Parathyroid adenoma (tissue), 2 donors: ENCODE data around the gene MKNK2.

Experiments used
- H2AFZ ChIP-seq: fragments of 300-600 bp; sonication (generic); one replicate; pipeline ENCODE4 v1.7.0; 2017; ENCODE audit warnings: antibody characterized with exemption, mild to moderate bottlenecking
- H3K27ac ChIP-seq: fragments of 300-600 bp; sonication (generic); one replicate; pipeline ENCODE4 v1.7.0; 2017
- H3K27me3 ChIP-seq: fragments of 300-600 bp; sonication (generic); one replicate; pipeline ENCODE4 v1.7.0; 2017; ENCODE audit warnings: low read length; ENCODE audit not compliant: control insufficient read depth, insufficient read depth
- H3K36me3 ChIP-seq: fragments of 300-600 bp; sonication (generic); one replicate; pipeline ENCODE4 v1.7.0; 2017; ENCODE audit warnings: low read length; ENCODE audit not compliant: control insufficient read depth, insufficient read depth
- H3K4me1 ChIP-seq: fragments of 300-600 bp; sonication (generic); one replicate; pipeline ENCODE4 v1.7.0; 2017; ENCODE audit warnings: control low read depth
- H3K4me2 ChIP-seq: fragments of 300-600 bp; sonication (generic); one replicate; pipeline ENCODE4 v1.7.0; 2017; ENCODE audit warnings: low read length
- H3K4me3 ChIP-seq: fragments of 300-600 bp; sonication (generic); one replicate; pipeline ENCODE4 v1.7.0; 2017; ENCODE audit warnings: low read depth, low read length
- H3K79me2 ChIP-seq: fragments of 300-600 bp; sonication (generic); one replicate; pipeline ENCODE4 v1.7.0; 2017; ENCODE audit warnings: control low read depth
- H3K9ac ChIP-seq: fragments of 300-600 bp; sonication (generic); one replicate; pipeline ENCODE4 v1.7.0; 2017; ENCODE audit warnings: mild to moderate bottlenecking
- H3K9me3 ChIP-seq: fragments of 300-600 bp; sonication (generic); one replicate; pipeline ENCODE4 v1.7.0; 2017; ENCODE audit warnings: low read length; ENCODE audit not compliant: control insufficient read depth
- CTCF ChIP-seq: fragments of 300-600 bp; sonication (generic); IDR thresholded peaks from one replicate; pipeline ENCODE4 v1.7.0; 2017; ENCODE audit warnings: antibody characterized with exemption, mild to moderate bottlenecking
- donor health status: primary hyperparathyroidism.

Gene MKNK2

GRCh38 chr19:2011169-2011568 is 39.9 kb downstream of the MKNK2 start:
- TF ChIP-seq CTCF, result no peak
- H3K4me3 ChIP-seq, result no peak overlapping the region
- H3K9ac ChIP-seq, result no peak overlapping the region

GRCh38 chr19:2010135-2010668 is 40.8 kb downstream of the MKNK2 start:
- Histone ChIP-seq H3K9ac (no peak overlapping the region), H3K4me1 (no peaks in the 10 kb centered on the region), H3K36me3 (no peaks in the 10 kb centered on the region), H3K4me2 (no peak overlapping the region), H3K79me2 (peaks cover 5% of the 10 kb centered on the region), H3K4me3 (no peak overlapping the region), H3K9me3 (no peaks in the 10 kb centered on the region), H2AFZ (no peak overlapping the region), H3K27ac (no peak overlapping the region), H3K27me3 (no peaks in the 10 kb centered on the region)
- no peak for TF ChIP-seq CTCF

More at GRCh38 chr19:2011169-2011568, 39.9 kb downstream of the MKNK2 start:
- no peaks in the 10 kb centered on the region for H3K9me3 ChIP-seq
- no peaks in the 10 kb centered on the region for H3K36me3 ChIP-seq
- no peak overlapping the region for H2AFZ ChIP-seq
- peaks cover 1% of the 10 kb centered on the region for H3K4me1 ChIP-seq
- no peak overlapping the region for H3K4me2 ChIP-seq
- no peaks in the 10 kb centered on the region for H3K27me3 ChIP-seq
- no peak overlapping the region for H3K27ac ChIP-seq
- peaks cover 5% of the 10 kb centered on the region for H3K79me2 ChIP-seq

DNA sequence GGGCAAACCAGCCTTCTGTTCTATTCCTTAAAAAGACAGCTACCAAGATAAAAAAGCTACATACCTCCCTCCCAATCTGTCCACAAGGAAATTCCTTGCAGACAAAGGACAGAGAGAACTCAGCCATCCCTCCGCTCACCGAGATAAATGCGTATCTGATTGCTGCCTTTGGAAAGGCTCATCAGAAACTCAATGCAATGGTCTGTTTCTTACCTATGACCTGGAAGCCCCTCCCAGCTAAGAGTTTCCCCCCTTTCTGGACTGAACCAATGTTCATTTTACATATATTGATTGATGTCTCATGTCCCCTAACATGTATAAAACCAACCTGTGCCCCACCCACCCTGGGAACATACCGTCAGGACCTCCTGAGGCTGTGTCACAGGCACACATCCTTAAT is 47.2 kb downstream of the MKNK2 start:
- Histone ChIP-seq H3K36me3 (no peaks in the 10 kb centered on the region), H3K79me2 (no peaks in the 10 kb centered on the region), H3K9me3 (no peaks in the 10 kb centered on the region), H3K27ac (no peak overlapping the region), H2AFZ (no peak overlapping the region), H3K9ac (no peak overlapping the region), H3K4me1 (no peaks in the 10 kb centered on the region), H3K4me3 (no peak overlapping the region), H3K4me2 (no peak overlapping the region), H3K27me3 (no peaks in the 10 kb centered on the region)
- no peak for TF ChIP-seq CTCF

DNA sequence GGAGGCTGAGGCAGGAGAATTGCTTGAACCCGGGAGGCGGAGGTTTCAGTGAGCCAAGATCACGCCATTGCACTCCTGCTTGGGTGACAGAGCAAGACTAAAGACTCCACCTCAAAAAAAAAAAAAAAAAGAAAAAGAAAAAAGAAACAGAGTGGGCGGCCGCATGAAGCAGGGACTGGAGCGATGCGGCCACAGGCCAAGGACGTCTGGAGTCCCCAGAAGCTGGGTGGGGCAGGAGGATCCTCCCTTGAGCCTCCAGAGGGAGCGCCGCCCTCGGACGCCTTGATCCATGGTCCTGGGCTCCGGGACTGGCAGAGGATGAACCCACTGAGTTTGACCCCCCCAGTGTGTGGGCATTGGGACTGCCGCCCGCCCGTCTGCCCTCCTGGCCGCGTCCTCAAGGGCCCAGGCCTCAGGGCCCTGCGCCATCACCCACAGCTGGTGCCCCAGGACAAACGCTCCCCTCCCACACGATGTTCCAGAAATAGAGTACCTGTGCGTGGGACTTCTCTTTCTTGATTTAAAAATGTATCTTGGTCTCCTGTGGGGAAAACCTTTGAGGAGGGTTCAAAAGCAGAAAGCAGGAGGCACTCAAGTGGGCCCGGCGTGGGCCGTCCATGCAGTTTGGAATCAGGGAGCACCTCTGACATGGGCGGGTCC is 51.1 kb downstream of the MKNK2 start:
- H3K9me3 ChIP-seq, result no peaks in the 10 kb centered on the region
- H3K36me3 ChIP-seq, result no peaks in the 10 kb centered on the region
- no peak overlapping the region for H3K4me2 ChIP-seq
- no peaks in the 10 kb centered on the region for H3K79me2 ChIP-seq
- no peak overlapping the region for H3K27ac ChIP-seq
- no peak overlapping the region for H2AFZ ChIP-seq
- H3K4me1 ChIP-seq, result no peaks in the 10 kb centered on the region
- no peak overlapping the region for H3K9ac ChIP-seq
- TF ChIP-seq CTCF, result no peak
- H3K27me3 ChIP-seq, result no peaks in the 10 kb centered on the region
- no peak overlapping the region for H3K4me3 ChIP-seq
